ENCODE data around the gene LMOD2.

LMOD2 gene

DNA sequence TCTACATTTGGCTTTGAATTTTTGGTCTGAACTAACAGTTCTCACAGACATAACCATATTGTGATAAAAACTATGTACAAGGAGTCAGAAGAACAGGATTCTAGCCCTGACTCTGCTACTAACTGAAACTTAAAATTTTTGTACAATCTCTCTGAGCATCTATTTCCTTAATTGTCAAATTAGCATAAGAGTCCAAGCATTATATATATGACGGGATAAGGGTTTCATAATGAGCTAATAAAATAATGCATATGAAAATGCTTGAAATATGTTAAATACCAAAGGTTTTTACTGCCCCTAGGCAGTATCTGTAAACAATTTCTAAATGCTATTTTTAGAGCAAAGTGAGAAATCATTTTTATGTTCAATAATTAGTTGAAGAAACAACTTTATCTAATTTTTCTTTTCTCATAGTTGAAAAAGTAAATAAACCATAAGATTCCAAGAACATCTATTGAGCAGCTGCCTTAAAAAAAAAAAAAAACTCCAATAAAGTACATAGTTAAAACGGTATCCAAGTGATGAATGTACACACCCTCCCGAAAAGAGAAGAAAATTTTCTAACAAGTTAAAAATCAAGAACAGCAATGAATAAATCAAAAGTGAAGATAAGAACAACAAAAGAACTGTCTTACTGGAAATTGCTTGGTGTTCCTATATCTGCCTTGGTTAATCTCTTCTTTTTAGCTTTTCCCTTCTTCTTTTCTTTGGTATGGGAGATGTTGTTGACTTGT is 40.4 kb downstream of the LMOD2 start:
- DNase-seq (ENCODE audit: low spot score in 2 of 2) (no peak), ATAC-seq (ENCODE audit: low read depth) (no peak)
- H3K27ac Mint-ChIP-seq = no peak overlapping the region
- no peaks in the 10 kb centered on the region for H3K4me1 Mint-ChIP-seq
- H3K27me3 Mint-ChIP-seq = no peaks in the 10 kb centered on the region
- no peaks in the 10 kb centered on the region for H3K9me3 Mint-ChIP-seq
- peaks cover 16% of the 10 kb centered on the region for H3K36me3 Mint-ChIP-seq
- no peak overlapping the region for H3K4me3 Mint-ChIP-seq

DNA sequence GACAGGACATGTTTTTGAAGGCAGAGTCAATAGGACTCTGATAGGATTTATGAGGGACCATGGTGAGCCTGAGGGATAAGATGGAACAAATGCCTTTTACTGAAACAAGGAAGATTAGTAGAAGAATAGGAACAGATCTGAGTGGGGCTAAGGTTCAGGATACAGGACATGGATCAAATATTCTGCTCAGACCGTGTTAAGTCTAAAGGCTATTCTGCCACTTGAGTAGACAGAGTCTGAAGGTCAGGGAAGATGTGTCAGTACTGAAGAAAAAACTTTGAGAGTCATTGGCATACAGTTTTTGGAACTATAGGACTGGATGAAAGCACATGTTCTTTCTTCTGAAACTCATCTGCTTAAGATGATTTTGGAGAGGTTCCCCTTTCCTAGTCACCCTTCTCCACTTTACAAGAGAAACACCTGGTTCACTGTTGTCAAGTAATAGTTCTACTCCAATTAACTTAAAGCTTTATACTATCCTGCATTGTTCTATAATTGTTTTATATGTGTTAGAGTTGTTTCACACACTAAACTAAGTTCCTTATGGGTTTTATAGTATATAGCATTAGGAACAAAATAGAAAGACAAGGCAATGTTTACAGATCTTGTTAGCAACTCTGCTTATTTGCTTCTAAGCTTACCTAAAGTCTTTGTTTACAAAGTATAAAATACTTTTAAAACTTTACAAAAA is 49.7 kb downstream of the LMOD2 start:
- Mint-ChIP-seq H3K4me3 (no peak overlapping the region), H3K36me3 (peaks cover 13% of the 10 kb centered on the region), H3K27me3 (no peaks in the 10 kb centered on the region), H3K27ac (no peak overlapping the region), H3K4me1 (peaks cover 2% of the 10 kb centered on the region), H3K9me3 (no peaks in the 10 kb centered on the region)
- ATAC-seq (ENCODE audit: low read depth) (no peak), DNase-seq (ENCODE audit: low spot score in 2 of 2) (no peak)

DNA sequence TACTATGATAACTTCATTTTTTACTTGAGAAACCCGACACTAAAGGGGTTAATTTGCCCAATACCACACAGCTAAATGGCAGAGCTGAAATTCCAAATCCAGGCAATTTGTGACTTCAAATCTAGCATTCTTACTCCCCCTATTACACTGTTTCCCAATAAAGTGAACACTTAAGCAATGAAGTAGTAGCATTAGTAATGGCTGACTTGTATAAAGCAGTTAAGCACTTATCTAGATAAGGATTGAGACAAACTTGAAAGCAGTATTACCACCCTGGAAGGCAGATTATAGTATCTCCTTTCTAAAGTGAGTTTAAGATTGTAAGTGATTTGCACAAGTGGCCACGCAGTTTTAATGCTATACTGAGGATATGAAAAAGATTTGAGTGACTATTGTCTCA is 53.9 kb downstream of the LMOD2 start:
- Mint-ChIP-seq H3K9me3 (no peaks in the 10 kb centered on the region), H3K4me1 (peaks cover 12% of the 10 kb centered on the region), H3K27ac (no peak overlapping the region), H3K27me3 (no peaks in the 10 kb centered on the region), H3K36me3 (peaks cover 13% of the 10 kb centered on the region), H3K4me3 (no peak overlapping the region)
- ATAC-seq (ENCODE audit: low read depth) (no peak), DNase-seq (ENCODE audit: low spot score in 2 of 2) (no peak)

DNA sequence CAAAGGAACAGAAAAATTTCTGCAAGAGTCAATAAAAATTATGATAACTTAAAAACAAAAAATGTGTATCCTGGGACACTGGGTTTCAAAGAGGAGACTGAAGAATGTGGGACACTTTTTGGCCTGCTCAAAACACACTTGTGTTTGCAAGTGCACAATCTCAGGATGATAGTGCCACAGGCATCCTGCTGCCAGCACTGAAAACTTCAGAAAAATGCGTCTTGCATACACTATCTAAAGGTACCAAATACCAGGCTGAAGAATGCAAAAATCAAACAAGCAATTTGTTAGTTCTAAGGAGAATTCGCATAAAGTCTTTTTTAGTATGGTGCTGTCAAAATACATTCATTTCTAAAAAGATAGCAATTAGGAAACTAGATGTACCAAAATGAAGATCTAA is 55.0 kb downstream of the LMOD2 start:
- no peaks in the 10 kb centered on the region for H3K27me3 Mint-ChIP-seq
- no peaks in the 10 kb centered on the region for H3K9me3 Mint-ChIP-seq
- no peak for ATAC-seq (ENCODE audit: low read depth)
- no peak overlapping the region for H3K4me3 Mint-ChIP-seq
- peaks cover 18% of the 10 kb centered on the region for H3K4me1 Mint-ChIP-seq
- no peak overlapping the region for H3K27ac Mint-ChIP-seq
- H3K36me3 Mint-ChIP-seq = peaks cover 11% of the 10 kb centered on the region
- no peak for DNase-seq (ENCODE audit: low spot score in 2 of 2)

DNA sequence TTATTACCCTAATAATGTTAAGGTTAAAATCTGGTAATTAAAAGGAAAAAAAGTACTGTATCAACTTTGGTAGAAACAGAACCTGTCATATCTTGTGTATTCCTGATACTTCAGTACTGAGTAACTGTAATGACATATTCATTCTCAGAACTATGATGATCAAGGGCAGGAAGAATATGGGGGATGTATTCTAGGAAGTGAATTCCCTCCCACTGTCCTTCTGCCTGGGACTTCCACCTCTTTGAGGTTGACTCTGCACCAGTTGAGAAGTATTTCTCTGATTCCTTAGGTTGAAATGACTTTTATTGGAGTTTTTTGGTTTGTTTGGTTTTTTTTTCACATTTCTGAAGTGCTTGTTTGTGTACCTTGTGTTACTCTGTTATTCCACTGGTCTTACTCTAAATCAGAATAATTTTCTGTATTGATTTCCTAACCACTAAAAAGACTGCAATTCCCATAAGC is 56.2 kb downstream of the LMOD2 start:
- ATAC-seq (ENCODE audit: low read depth) (no peak), DNase-seq (ENCODE audit: low spot score in 2 of 2) (no peak)
- no peaks in the 10 kb centered on the region for H3K9me3 Mint-ChIP-seq
- peaks cover 23% of the 10 kb centered on the region for H3K4me1 Mint-ChIP-seq
- peaks cover 15% of the 10 kb centered on the region for H3K36me3 Mint-ChIP-seq
- H3K27me3 Mint-ChIP-seq = no peaks in the 10 kb centered on the region
- no peak overlapping the region for H3K4me3 Mint-ChIP-seq
- no peak overlapping the region for H3K27ac Mint-ChIP-seq

DNA sequence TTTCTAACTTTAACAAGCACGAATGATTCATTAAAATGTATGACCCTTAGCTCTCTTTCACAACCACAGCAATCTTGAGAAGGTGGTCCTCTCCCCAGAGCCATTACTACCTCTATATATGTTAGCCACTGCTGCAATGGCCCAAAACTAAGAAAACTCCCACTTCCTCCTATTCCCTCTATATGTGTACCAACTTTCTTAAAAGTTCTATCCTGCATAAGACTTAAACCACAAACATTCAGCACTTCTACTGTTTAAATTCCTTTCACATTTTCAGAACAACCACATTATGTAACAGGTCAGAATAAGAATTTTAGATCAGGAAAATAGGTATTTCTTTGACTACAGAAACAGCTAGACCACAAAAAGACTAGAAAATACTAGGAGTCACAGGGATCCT is 57.0 kb downstream of the LMOD2 start:
- no peak for DNase-seq (ENCODE audit: low spot score in 2 of 2)
- H3K36me3 Mint-ChIP-seq = peaks cover 15% of the 10 kb centered on the region
- no peaks in the 10 kb centered on the region for H3K9me3 Mint-ChIP-seq
- H3K4me3 Mint-ChIP-seq = no peak overlapping the region
- H3K4me1 Mint-ChIP-seq = peaks cover 26% of the 10 kb centered on the region
- H3K27me3 Mint-ChIP-seq = no peaks in the 10 kb centered on the region
- no peak for ATAC-seq (ENCODE audit: low read depth)
- no peak overlapping the region for H3K27ac Mint-ChIP-seq

Data from memory B cell (primary cell).